GM18498 (cell line): ENCODE results near the gene LMAN1.

Experiments used
- ATAC-seq: cut with Tn5 transposase; IDR thresholded peaks from one replicate; pipeline ENCODE4 v1.9.1; 2021; ENCODE audit warnings: mild to moderate bottlenecking, moderate library complexity; ENCODE audit not compliant: unreplicated experiment

Gene LMAN1

GRCh38 chr18:59372975-59373374 lies 13.9 kb upstream of the LMAN1 start:
- no peak for ATAC-seq

GRCh38 chr18:59360381-59360780 lies 1.3 kb upstream of the LMAN1 start:
- no peak for ATAC-seq

DNA sequence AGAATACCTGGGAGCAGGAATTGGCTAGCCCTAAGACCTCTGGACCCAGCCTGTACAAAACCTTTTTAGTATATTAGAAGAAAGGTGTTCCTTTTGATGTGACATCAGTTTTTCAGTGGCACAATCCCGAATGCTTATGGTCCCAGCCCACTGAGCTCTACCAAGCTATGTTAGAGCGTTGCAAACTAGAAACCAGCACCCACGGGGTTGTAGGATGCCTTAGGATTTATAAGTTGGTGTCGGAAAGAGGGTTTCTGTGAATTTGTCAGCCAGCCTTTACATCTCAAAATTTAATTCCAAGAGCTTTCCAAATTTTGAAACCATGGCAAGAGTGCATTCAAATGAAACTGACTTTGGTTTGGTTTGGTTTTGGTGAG lies 499 bp upstream of the LMAN1 start:
- ATAC-seq, result peak; percentile 19

DNA sequence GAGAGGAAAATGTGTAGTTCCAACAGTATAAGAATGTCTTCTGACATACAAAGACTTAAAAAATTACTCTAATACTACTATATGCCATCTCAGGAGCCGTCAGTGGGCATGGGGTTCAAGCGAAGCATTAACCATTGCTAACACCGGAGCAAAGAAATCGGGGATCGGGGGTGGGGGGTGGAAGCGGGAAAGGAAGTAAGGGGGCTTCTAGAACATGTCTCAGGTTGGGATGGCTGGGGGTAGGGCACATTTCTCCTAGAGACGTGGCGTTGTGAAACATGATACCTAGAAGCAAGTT lies 702 bp downstream of the LMAN1 start:
- no peak for ATAC-seq

- ATAC-seq, result no peak
These were observed 1.1 kb downstream of the LMAN1 start for GRCh38 chr18:59357928-59358327.

- no peak for ATAC-seq
These were observed 4.3 kb downstream of the LMAN1 start for GRCh38 chr18:59354731-59355130.

DNA sequence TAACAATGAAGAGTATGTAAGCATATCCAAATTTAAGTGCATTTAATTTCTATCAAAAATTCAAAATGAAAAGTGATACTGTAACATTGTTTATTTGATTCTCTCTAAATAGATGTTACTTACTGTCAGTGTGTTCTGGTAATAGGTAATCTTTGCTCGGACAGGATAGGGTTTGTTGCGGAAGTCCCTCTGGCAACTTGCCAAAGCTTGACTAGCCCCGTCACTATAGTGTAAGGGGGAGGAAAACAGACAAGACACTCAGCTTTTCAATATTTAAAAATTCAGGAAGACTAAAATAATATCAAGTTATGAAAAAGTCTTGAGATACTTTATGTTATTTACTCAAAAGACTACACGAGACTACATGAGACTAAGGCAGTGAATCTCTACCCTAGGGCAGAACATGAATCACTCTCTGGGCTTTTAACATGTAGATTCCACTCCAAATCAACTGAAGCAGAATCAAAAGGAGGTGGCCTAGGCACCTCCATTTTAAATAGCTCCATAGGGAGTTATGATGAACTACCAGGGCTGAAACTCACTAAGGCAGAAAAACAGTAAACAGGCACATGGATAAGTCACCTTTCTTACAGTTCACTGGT lies 5.9 kb downstream of the LMAN1 start:
- ATAC-seq, result no peak

DNA sequence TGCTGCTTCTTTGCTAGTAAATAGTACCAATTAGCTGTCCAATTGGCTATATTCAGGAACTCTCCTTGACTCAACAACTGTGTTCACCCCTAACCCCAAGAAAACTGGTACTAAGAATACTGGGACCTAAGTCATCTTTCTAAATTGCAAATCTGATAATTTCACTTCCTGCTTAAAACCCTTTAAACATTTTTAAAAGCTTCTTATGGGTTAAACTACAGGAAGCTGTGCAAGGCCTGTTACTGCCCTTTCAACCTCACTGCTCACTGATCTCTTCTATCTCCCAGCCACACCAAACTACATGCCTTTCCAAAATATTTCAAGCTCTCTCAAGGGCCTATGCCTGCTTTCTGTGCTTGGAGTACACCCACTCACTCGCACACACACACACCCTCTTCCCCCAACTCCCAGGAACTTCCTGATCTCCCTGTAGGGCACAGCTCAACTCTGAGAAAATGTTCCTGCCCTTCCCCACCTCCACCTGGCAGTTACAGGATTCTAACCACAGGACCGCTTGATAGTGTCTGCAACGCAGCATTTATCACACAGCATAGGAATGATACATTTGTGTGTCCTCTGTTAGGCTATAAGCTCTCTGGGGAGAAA lies 6.7 kb downstream of the LMAN1 start:
- ATAC-seq, result peak; percentile 43

- ATAC-seq, result no peak
These were observed 13.5 kb downstream of the LMAN1 start for GRCh38 chr18:59345556-59345955.

GRCh38 chr18:59344996-59345395 lies 14.1 kb downstream of the LMAN1 start:
- ATAC-seq, result no peak

GRCh38 chr18:59343926-59344325 lies 15.1 kb downstream of the LMAN1 start:
- ATAC-seq, result no peak

DNA sequence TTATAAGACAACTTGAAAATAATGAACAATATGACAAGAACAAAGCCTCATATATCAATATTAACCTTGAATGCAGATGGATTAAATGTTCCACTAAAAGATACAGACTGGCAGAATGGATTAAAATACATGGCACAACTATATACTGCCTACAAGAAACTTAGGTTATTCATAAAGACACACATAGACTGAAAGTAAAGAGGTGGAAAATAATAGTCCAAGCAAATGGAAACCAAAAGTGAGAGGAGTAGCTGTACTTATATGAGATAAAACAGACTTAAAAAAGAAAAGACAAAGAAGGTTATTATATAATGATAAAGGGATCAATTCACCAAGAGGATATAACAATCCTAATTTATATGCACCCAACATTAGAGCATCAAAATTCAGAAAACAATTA lies 18.2 kb downstream of the LMAN1 start:
- ATAC-seq, result peak; percentile 73

DNA sequence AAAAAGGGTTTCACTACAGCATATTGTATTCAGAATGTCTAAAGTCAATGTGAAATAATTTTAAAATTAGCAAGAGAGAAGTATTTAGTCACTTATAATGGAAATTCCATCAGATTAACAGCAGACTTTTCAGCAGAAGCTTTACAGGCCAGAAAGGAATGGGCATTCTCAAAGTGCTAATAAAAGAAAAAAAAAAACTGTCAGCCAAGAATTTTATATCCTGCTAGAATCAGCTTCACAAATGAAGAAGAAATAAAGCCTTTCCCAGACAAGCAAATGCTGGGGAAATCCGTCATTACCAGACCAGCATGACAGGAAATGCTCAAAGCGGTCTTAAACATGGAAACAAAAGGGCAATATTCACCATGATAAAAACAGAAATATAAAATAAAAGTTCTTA lies 18.8 kb downstream of the LMAN1 start:
- no peak for ATAC-seq

GRCh38 chr18:59332986-59333385 lies 26.1 kb downstream of the LMAN1 start:
- no peak for ATAC-seq

DNA sequence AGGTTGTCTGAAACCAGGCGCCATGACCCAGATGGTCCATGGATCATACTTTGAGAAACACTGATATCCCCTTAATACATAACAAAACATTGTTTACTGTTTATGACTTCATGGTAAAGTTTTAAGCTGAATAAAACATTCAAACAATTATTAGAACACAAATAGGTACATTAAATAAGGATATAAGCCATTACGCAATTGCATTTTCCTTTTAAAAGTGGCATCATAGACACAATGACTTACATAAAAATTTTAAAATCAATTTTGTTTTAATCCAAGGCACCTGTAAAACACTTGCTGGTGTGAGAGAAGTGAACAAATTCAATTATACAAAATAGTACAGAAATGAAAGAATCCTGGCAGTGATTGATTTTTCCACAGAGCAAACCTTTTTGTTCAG lies 30.4 kb downstream of the LMAN1 start:
- ATAC-seq, result no peak

DNA sequence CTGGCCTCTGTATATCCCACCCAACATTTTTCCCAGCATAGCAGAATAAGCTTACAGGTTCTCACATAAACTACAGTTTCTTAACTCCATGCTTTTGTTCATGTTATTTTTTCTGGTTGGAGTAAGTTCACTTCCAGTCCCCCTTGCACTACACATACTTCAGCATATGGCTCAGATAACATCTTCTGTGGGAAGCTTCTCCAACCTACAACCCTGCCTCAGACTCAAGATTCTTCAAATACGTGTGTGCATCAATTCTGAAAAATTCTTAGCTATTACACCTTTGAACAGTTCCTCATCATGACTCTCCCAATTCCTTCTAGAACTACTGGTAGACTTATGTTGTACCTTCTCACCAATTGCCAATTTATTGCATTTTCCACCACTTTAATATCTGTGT lies 33.1 kb downstream of the LMAN1 start:
- ATAC-seq, result no peak

GRCh38 chr18:59324623-59324971 lies 34.5 kb downstream of the LMAN1 start:
- no peak for ATAC-seq

DNA sequence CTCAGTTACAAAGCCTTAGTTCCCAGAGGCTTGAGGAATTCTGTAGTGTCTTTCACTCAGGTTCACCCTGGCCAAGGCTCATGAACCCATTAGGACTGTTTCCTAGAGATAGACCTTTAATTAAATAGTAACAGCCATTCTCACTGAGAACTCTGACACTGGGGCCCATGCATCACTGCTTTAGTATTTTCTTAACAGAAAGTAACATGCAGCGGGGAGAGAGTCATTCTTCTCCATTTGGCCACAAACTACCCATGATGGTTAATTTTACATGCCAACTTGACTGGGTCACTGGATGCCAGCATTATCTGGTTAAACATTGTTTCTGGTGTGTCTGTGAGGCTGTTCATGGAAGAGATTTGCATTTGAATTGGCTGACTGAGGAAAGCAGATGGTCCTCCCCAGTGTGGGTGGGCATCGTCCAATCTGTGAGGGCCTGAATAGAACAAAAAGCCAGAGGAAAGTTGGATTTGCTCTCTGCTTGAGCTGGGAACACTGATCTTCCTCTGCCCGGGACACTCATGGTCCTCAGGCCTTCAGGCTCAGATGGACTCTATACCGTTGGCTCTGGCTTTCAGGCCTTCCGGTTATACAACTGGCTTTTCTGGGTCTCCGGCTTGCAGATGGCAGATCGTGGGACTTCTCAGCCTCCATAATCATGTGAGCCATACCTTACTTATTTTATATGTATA lies 35.0 kb downstream of the LMAN1 start:
- no peak for ATAC-seq

- no peak for ATAC-seq
These were observed 40.5 kb downstream of the LMAN1 start, which contains the start of gene CPLX4 for GRCh38 chr18:59318460-59319050. TSS of gene CPLX4 (minus strand) at chr18:59318649. CDS start at chr18:59318462, 187 bp downstream.

GRCh38 chr18:59311631-59312030 lies 47.4 kb downstream of the LMAN1 start:
- ATAC-seq, result no peak

GRCh38 chr18:59308938-59309260 lies 50.2 kb downstream of the LMAN1 start:
- ATAC-seq, result no peak

- ATAC-seq, result peak; percentile 95
These were observed 50.7 kb downstream of the LMAN1 start for GRCh38 chr18:59308248-59308937.
